Keratinocyte (primary cell): Measurements from ENCODE around the gene NGB. TPM values are rescaled to one million over a fixed set of nuclear protein-coding genes. Genes with fewer than 3 reads are reported as not detected.

ENCODE experiments used
- DNase-seq: peaks from one replicate; pipeline ENCODE4 v3.0.0-alpha.2; 2011; ENCODE audit warnings: low read depth, missing footprints, low spot score
- FAIRE-seq: peaks from 2 replicates; lab custom pipeline; 2011; peaks lifted over from hg19 to GRCh38; lab: Jason Lieb, UNC
- H2AFZ ChIP-seq: 2 replicates; pipeline ENCODE4 v1.6.0; 2012; ENCODE audit warnings: low read length, control low read depth, inconsistent platforms; ENCODE audit not compliant: control insufficient read depth
- H3K27ac ChIP-seq: 2 replicates; pipeline ENCODE4 v1.5.1; 2011; ENCODE audit warnings: low read length; ENCODE audit not compliant: control insufficient read depth, insufficient read depth
- H3K27me3 ChIP-seq: 3 replicates; pipeline ENCODE4 v1.6.0; 2011; ENCODE audit warnings: low read length; ENCODE audit not compliant: control insufficient read depth, insufficient read depth; ENCODE audit errors: extremely low read depth
- H3K36me3 ChIP-seq, 2 experiments: 2 replicates in 1 of 2; 3 replicates in 1 of 2; pipeline ENCODE4 v1.5.1; 2011; ENCODE audit warnings: low read length in 2 of 2, mild to moderate bottlenecking in 1 of 2; ENCODE audit not compliant: control insufficient read depth in 2 of 2, insufficient read depth in 2 of 2; ENCODE audit errors: extremely low read depth in 1 of 2
- H3K4me1 ChIP-seq: 3 replicates; pipeline ENCODE4 v1.5.1; 2011; ENCODE audit warnings: low read length; ENCODE audit not compliant: control insufficient read depth, insufficient read depth; ENCODE audit errors: extremely low read depth
- H3K4me2 ChIP-seq: 3 replicates; pipeline ENCODE4 v1.6.0; 2011; ENCODE audit warnings: low read depth, low read length; ENCODE audit not compliant: control insufficient read depth, insufficient read depth; ENCODE audit errors: extremely low read depth
- H3K4me3 ChIP-seq, 3 experiments: fragments of 200-600 bp in 1 of 3; sonication (generic) in 1 of 3; 2 replicates in 2 of 3; 3 replicates in 1 of 3; pipeline ENCODE4 v1.5.1; 2011 to 2016; ENCODE audit warnings: low read length in 3 of 3, mild to moderate bottlenecking in 3 of 3, control low read depth in 2 of 3, inconsistent platforms in 1 of 3, low read depth in 1 of 3, mixed read lengths in 1 of 3, mixed run types in 1 of 3, moderate library complexity in 1 of 3; ENCODE audit not compliant: control insufficient read depth in 2 of 3, insufficient read depth in 2 of 3; ENCODE audit errors: extremely low read depth in 1 of 3
- H3K79me2 ChIP-seq: 2 replicates; pipeline ENCODE4 v1.6.0; 2012; ENCODE audit warnings: low read length; ENCODE audit not compliant: control insufficient read depth, insufficient read depth
- H3K9ac ChIP-seq: 3 replicates; pipeline ENCODE4 v1.6.0; 2011; ENCODE audit warnings: low read length; ENCODE audit not compliant: control insufficient read depth, insufficient read depth; ENCODE audit errors: extremely low read depth
- H3K9me1 ChIP-seq: 3 replicates; pipeline ENCODE4 v1.6.0; 2011; ENCODE audit warnings: low read length; ENCODE audit not compliant: control insufficient read depth, insufficient read depth; ENCODE audit errors: extremely low read depth
- H3K9me3 ChIP-seq: 2 replicates; pipeline ENCODE4 v1.5.1; 2012; ENCODE audit warnings: low read depth, low read length; ENCODE audit not compliant: control insufficient read depth
- H4K20me1 ChIP-seq: 3 replicates; pipeline ENCODE4 v1.6.0; 2011; ENCODE audit warnings: low read length; ENCODE audit not compliant: control insufficient read depth, insufficient read depth; ENCODE audit errors: extremely low read depth
- EZH2 ChIP-seq: IDR thresholded peaks from one replicate; pipeline ENCODE4 v1.6.1; 2012; ENCODE audit warnings: inconsistent platforms, mild to moderate bottlenecking, low read length, moderate library complexity
- dilution Hi-C: fragments of 300-500 bp; cut with MboI; formaldehyde crosslinking; loops from one replicate; pipeline ENCODE4 v1.7.0; 2020; ENCODE audit warnings: low sequenced_read_pairs; ENCODE audit not compliant: extremely low pct_ligation_motif_present
- polyA plus RNA-seq, 5 experiments: library from polyadenylated mRNA; depleted of rRNA in 3 of 5; stranded (reverse) in 3 of 5; stranded (forward) in 1 of 5; unstranded in 1 of 5; fragments of >200 nt; gene quantifications; 1 replicate in 1 of 5; 2 replicates in 3 of 5; 3 replicates in 1 of 5; pipeline versions ENCODE4 v1.2.1 to v1.2.3, GENCODE V29; 2011 to 2012; ENCODE audit warnings: missing spikeins in 2 of 5, low read depth in 1 of 5, low replicate concordance in 1 of 5
- TF ChIP-seq, protein P1 (sequence below), 3 experiments: IDR thresholded peaks in 1 of 3; conservative IDR thresholded peaks in 1 of 3; optimal IDR thresholded peaks in 1 of 3; 2 replicates in 2 of 3; 3 replicates in 1 of 3; pipeline versions ENCODE3 to v1.5.1; 2011; ENCODE audit warnings: low read length in 3 of 3, mild to moderate bottlenecking in 3 of 3, moderate library complexity in 2 of 3, control low read depth in 1 of 3, inconsistent platforms in 1 of 3; ENCODE audit not compliant: insufficient read depth in 2 of 3; ENCODE audit errors: extremely low read depth in 1 of 3

Gene NGB
- polyA plus RNA-seq, 1 donor (not counting 4 experiments of a cell fraction or from before 2014, with no cell fraction given) = not detected

DNA sequence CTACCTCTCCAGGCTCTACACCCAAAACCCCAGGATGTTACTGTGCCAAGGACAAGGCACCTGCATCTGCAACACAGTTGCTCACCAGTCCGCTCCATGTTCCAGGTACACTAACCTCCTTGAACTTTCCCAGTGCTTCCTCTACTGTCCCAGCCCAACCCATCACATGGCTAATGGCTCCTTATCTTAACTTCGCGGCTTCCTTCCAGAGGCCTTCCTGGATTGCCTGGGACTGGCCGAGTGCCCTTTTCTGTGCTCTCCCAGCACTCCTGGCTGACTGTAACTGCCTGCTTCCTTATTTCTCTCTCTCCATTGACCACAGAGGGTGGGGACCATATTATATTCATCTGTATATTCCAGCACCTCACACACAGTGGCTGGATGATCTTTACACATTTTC, 28.8 kb upstream of the NGB start:
- no peak for DNase-seq
- no peak overlapping the region for H3K4me3 ChIP-seq
- dilution Hi-C loops = no loop called here
- no peaks in the 10 kb centered on the region for H3K27me3 ChIP-seq
- TF ChIP-seq EZH2 = no peak
- TF ChIP-seq, protein P1, sequence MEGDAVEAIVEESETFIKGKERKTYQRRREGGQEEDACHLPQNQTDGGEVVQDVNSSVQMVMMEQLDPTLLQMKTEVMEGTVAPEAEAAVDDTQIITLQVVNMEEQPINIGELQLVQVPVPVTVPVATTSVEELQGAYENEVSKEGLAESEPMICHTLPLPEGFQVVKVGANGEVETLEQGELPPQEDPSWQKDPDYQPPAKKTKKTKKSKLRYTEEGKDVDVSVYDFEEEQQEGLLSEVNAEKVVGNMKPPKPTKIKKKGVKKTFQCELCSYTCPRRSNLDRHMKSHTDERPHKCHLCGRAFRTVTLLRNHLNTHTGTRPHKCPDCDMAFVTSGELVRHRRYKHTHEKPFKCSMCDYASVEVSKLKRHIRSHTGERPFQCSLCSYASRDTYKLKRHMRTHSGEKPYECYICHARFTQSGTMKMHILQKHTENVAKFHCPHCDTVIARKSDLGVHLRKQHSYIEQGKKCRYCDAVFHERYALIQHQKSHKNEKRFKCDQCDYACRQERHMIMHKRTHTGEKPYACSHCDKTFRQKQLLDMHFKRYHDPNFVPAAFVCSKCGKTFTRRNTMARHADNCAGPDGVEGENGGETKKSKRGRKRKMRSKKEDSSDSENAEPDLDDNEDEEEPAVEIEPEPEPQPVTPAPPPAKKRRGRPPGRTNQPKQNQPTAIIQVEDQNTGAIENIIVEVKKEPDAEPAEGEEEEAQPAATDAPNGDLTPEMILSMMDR (optimal IDR thresholded peaks at IDR 0.05 in 1 of 3, IDR thresholded peaks at IDR 0.05 in 1 of 3, conservative IDR thresholded peaks at IDR 0.05 in 1 of 3; ENCODE audit: extremely low read depth in 1 of 3, insufficient read depth in 2 of 3, low read length in 3 of 3) = no peak
- no peak overlapping the region for H3K9ac ChIP-seq
- no peak overlapping the region for H2AFZ ChIP-seq
- no peaks in the 10 kb centered on the region for H4K20me1 ChIP-seq
- H3K9me3 ChIP-seq = no peaks in the 10 kb centered on the region
- no peaks in the 10 kb centered on the region for H3K9me1 ChIP-seq
- FAIRE-seq = no peak
- H3K27ac ChIP-seq = no peak overlapping the region
- H3K4me1 ChIP-seq = peaks cover 22% of the 10 kb centered on the region
- no peaks in the 10 kb centered on the region for H3K79me2 ChIP-seq
- H3K4me2 ChIP-seq = no peak overlapping the region
- H3K36me3 ChIP-seq = peaks cover 9 to 31% of the 10 kb centered on the region in 2 experiments

DNA sequence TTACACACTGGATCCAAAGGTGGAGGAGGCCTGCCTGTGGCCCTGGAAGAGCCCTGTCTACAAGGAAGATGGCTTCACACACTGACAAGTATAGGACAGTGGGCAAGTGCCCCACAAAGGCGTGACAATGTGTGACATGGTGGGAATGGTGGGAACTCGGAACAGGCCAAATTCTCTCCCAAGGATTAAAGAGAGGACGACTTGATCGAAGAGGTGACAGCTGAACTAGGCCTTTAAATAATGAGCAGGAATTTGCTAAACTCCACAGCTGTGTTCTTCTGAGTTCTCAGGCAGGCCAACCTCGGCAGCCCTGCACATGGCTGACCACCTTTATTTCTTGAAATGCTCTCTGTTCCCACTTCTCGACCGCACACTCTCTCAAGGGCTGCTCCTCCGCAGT, 25.9 kb upstream of the NGB start:
- Histone ChIP-seq H3K79me2 (no peaks in the 10 kb centered on the region), H3K9me1 (no peaks in the 10 kb centered on the region), H3K4me1 (no peaks in the 10 kb centered on the region), H3K4me3 (no peak overlapping the region), H4K20me1 (no peaks in the 10 kb centered on the region), H3K4me2 (no peak overlapping the region), H3K36me3 (peaks cover 9 to 31% of the 10 kb centered on the region in 2 experiments), H3K9ac (no peak overlapping the region), H2AFZ (no peak overlapping the region), H3K9me3 (no peaks in the 10 kb centered on the region), H3K27ac (no peak overlapping the region), H3K27me3 (no peaks in the 10 kb centered on the region)
- FAIRE-seq (no peak), DNase-seq (no peak)
- no peak for TF ChIP-seq EZH2
- TF ChIP-seq, protein P1 (optimal IDR thresholded peaks at IDR 0.05 in 1 of 3, IDR thresholded peaks at IDR 0.05 in 1 of 3, conservative IDR thresholded peaks at IDR 0.05 in 1 of 3; ENCODE audit: extremely low read depth in 1 of 3, insufficient read depth in 2 of 3, low read length in 3 of 3) = no peak
- dilution Hi-C loops = no loop called here
